H1 (cell line): ENCODE results near the gene CITED1. TPM values are rescaled to one million over a fixed set of nuclear protein-coding genes. Genes with fewer than 3 reads are reported as not detected.

Experiments
- RBBP5 ChIP-seq: IDR thresholded peaks from 2 replicates; pipeline ENCODE4 v1.7.1; 2012; ENCODE audit warnings: low read depth, mild to moderate bottlenecking, inconsistent platforms, low read length, moderate library complexity, borderline replicate concordance
- SIRT6 ChIP-seq: IDR thresholded peaks from one replicate; pipeline ENCODE4 v1.7.1; 2012; ENCODE audit warnings: low read length, inconsistent platforms
- polyA plus RNA-seq, 7 experiments: library from polyadenylated mRNA; depleted of rRNA in 3 of 7; stranded (reverse) in 5 of 7; unstranded in 2 of 7; fragments of >200 nt in 5 of 7; fragments of 200-250 nt in 2 of 7; gene quantifications; 1 replicate in 5 of 7; 2 replicates in 1 of 7; 4 replicates in 1 of 7; pipeline versions ENCODE4 v1.2.1 to v1.2.3, GENCODE V29; 2011 to 2013; ENCODE audit warnings: missing spikeins in 2 of 7, mixed read lengths in 2 of 7
- total RNA-seq: library from RNA; stranded (reverse); fragmentation: NEBNext Ultra II Directional; extraction: Animal tissue kit (Norgen Biotek cat#: 25700); gene quantifications from 2 replicates; pipeline ENCODE4 v1.2.1, GENCODE V29; 2021

Gene CITED1
- total and polyA plus RNA-seq, 2 of the 8 experiments (the other 6 are each of a cell fraction or from before 2014, with no cell fraction given) = 1.2 to 2.4 TPM

DNA sequence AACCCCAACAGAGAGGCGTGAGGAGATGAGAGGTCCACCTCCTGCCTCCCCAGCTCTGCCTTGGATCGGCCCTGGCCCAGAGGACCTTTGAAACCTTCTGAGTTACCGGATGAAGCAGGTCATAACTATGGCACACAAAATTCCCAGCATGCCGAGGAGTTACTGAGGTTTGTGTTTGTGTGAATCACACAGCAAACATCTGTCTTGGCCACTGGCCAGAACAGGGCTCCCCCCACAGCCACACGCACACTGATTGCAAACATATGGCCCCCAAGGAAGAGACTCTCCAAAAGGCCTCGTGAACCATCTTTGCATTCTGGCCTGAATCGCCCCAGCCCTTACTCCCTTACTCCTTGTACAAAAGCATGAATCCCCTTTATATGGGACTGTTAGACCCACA is 47.5 kb downstream of the CITED1 start (continued):
- TF ChIP-seq RBBP5 (no peak), SIRT6 (no peak)
